IPS DF 6.9 (cell line): ENCODE data around the gene RUNX1.

Experiments used
- DNase-seq: peaks from one replicate; pipeline ENCODE4 v3.0.0-alpha.2; 2013; ENCODE audit warnings: low read depth, low spot score
- H3K27ac ChIP-seq: one replicate; pipeline ENCODE4 v1.5.1; 2013; ENCODE audit warnings: low read length, control low read depth
- H3K27me3 ChIP-seq: 2 replicates; pipeline ENCODE4 v1.6.1; 2013; ENCODE audit warnings: mild to moderate bottlenecking, low read length; ENCODE audit not compliant: control insufficient read depth, insufficient read depth
- H3K36me3 ChIP-seq: 2 replicates; pipeline ENCODE4 v1.6.1; 2013; ENCODE audit warnings: low read length; ENCODE audit not compliant: control insufficient read depth, insufficient read depth
- H3K4me1 ChIP-seq: 2 replicates; pipeline ENCODE4 v1.6.1; 2013; ENCODE audit warnings: low read length; ENCODE audit not compliant: control insufficient read depth, insufficient read depth
- H3K4me3 ChIP-seq: 2 replicates; pipeline ENCODE4 v1.5.1; 2013; ENCODE audit warnings: mild to moderate bottlenecking, low read length
- H3K9me3 ChIP-seq: 2 replicates; pipeline ENCODE4 v1.6.1; 2013; ENCODE audit warnings: low read length, inconsistent platforms; ENCODE audit not compliant: control insufficient read depth, insufficient read depth
- WGBS: extraction: QIAGEN DNeasy Blood & Tissue Kit; methylation state at CpG from one replicate; pipeline ENCODE4 v1.1.7; 2013; ENCODE audit warnings: mixed read lengths, missing lambda C conversion rate; ENCODE audit not compliant: insufficient read length, insufficient coverage; 5-methylcytosine and 5-hydroxymethylcytosine counted together

The RUNX1 gene

DNA sequence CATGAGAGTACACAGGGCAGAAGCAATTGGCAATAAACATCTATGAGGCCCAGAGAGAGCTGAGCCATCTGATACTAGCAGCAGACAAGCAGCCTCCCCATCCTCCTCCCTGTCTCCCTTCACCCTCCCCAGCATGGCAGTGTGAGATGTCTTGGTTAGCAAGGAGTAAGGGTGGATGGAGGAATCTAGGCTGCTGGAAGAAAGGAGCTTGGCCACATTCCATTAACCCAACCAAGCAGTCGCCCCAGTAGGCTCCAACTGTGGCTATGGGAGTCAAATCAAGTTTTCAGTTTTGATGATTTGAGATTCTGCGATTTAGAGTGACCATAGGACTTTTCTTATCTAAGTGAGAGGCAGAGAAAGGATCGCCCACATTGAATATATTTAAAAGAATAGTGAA, 12.9 kb upstream of the RUNX1 start:
- no peak for DNase-seq
- no CpG with 5 or more reads among the region's 3 CpGs for WGBS

DNA sequence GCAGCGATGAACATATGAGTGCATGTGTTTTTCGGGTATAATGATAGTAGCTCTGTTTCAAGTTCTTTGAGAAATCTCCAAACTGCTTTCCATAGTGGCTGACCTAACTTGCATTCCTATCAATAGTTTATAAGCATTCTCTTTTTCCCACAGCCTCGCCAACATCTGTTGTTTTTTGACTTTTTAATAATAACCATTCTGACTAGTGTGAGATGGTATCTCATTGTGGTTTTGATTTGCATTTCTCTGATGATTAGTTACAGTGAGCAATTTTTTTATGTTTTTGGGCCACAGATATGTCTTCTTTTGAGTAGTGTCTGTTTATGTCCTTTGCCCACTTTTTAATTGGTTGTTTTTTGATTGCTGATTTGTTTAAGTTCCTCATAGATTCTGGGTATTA, 10.6 kb upstream of the RUNX1 start:
- Histone ChIP-seq H3K36me3 (no peaks in the 10 kb centered on the region), H3K9me3 (no peaks in the 10 kb centered on the region), H3K4me1 (no peaks in the 10 kb centered on the region), H3K27ac (no peak overlapping the region), H3K4me3 (no peak overlapping the region), H3K27me3 (no peaks in the 10 kb centered on the region)
- no CpG with 5 or more reads among the region's 3 CpGs for WGBS
- no peak for DNase-seq

More for the DNA sequence above, 12.9 kb upstream of the RUNX1 start:
- H3K9me3 ChIP-seq: no peaks in the 10 kb centered on the region
- H3K4me1 ChIP-seq: no peaks in the 10 kb centered on the region
- no peak overlapping the region for H3K4me3 ChIP-seq
- H3K27ac ChIP-seq: no peak overlapping the region
- H3K27me3 ChIP-seq: no peaks in the 10 kb centered on the region
- H3K36me3 ChIP-seq: no peaks in the 10 kb centered on the region

DNA sequence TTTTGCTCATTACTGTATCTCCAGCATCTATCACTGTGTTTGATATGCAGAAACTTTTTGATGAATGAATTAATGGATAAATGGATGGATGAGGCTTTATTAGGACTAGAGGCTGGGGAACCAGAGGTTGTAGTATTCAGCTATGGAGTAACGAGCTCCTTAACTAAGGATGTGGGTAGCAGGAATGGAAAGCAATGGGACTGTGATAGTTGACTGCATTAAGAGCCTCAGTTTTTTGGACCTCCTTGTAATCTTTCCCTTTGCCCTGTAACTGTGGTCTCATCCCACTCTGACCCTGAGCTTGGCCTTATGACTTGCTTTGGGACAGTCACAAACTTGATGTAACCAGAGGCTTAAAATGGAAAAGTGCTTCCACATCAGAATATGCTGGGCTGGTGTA, 9.0 kb upstream of the RUNX1 start:
- no peaks in the 10 kb centered on the region for H3K27me3 ChIP-seq
- no peaks in the 10 kb centered on the region for H3K9me3 ChIP-seq
- no peaks in the 10 kb centered on the region for H3K4me1 ChIP-seq
- H3K36me3 ChIP-seq: no peaks in the 10 kb centered on the region
- no CpG with 5 or more reads among the region's 1 CpG for WGBS
- H3K4me3 ChIP-seq: no peak overlapping the region
- no peak for DNase-seq
- no peak overlapping the region for H3K27ac ChIP-seq

DNA sequence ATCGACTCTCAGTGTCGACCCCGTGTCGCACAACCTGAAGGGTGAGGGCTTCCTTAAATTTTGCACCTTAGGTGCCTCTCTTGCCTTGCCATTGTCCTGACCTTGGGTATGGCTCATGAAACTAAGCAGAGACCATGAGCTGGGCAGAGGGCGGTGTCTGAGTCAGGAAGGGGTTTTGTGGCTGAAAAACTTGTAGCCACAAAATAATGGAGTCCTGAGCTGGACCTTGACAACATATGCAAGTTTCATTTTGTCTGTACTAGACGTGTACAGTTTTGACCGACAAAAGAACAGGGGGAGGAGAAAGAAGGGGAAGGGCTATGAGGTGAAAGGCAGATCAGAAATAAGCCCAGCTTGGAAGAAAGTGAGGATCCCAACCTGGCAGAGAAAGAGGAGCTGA, 8.3 kb upstream of the RUNX1 start:
- no peak overlapping the region for H3K27ac ChIP-seq
- no peaks in the 10 kb centered on the region for H3K36me3 ChIP-seq
- H3K27me3 ChIP-seq: no peaks in the 10 kb centered on the region
- WGBS: no CpG with 5 or more reads among the region's 7 CpGs
- no peak overlapping the region for H3K4me3 ChIP-seq
- no peak for DNase-seq
- no peaks in the 10 kb centered on the region for H3K9me3 ChIP-seq
- H3K4me1 ChIP-seq: no peaks in the 10 kb centered on the region

DNA sequence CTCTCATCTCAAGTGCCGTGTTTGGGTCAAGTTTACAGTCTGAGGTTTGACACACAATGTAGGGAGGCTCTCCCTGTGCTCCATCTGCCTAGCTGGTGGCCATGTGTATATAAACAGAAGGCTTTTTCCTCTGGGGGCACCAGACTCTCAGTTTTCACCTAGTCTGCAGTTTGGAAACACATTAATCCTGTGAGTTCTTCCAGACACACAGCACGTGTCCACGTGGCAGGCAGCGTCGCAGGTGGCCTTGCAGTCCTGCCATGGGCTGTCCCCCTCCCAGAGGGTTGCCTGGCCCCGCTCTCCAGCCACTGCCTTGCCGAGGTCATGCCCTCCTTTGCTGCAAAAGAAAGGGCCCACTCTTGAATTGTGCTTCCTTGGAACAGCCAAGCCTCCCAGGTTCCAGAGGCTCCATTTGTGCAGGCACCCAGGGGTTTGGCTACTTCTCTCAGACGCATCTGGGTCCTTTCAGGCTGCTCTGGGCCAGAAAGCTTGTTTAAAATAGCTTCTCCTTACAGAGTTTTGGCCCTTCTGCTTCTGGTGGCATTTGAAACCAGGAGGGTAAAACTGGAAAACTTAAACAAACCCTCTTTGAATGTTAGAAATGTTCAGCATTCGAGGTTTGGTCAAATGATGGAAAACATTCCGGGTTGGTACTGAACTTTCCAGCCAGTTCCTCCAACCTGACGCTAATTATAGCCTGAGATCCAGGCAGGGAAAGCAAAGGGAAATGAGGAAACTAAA, 4.4 kb upstream of the RUNX1 start:
- no peak overlapping the region for H3K4me3 ChIP-seq
- no peak overlapping the region for H3K27ac ChIP-seq
- no peaks in the 10 kb centered on the region for H3K27me3 ChIP-seq
- no peaks in the 10 kb centered on the region for H3K4me1 ChIP-seq
- H3K9me3 ChIP-seq: no peaks in the 10 kb centered on the region
- no CpG with 5 or more reads among the region's 11 CpGs for WGBS
- H3K36me3 ChIP-seq: no peaks in the 10 kb centered on the region
- no peak for DNase-seq

DNA sequence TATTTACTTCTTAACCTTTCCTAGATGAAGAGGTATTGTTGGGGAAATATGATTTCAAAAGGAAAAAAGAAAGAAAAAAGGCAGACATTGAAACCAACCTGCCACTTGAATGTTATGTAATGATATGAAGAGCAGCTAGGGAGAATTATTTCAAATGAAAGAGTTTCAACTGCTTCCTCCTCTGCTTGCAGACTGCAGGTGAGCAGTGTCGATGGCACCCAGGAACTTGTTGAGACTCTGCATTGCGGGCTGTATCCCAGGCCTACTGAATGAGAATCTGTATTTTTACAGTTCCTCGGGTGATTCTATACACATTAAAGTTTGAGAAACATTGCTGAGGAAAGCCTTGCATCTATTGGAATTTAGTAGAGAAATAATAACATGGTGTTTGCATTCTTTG, 3.7 kb upstream of the RUNX1 start:
- WGBS: no CpG with 5 or more reads among the region's 3 CpGs
- 0 out of 2 replicates have a peak, but pooled peaks cover 2% of the 10 kb centered on the region for H3K4me1 ChIP-seq
- H3K27me3 ChIP-seq: no peaks in the 10 kb centered on the region
- no peak for DNase-seq
- no peak overlapping the region for H3K27ac ChIP-seq
- H3K9me3 ChIP-seq: no peaks in the 10 kb centered on the region
- H3K4me3 ChIP-seq: no peak overlapping the region
- H3K36me3 ChIP-seq: no peaks in the 10 kb centered on the region

DNA sequence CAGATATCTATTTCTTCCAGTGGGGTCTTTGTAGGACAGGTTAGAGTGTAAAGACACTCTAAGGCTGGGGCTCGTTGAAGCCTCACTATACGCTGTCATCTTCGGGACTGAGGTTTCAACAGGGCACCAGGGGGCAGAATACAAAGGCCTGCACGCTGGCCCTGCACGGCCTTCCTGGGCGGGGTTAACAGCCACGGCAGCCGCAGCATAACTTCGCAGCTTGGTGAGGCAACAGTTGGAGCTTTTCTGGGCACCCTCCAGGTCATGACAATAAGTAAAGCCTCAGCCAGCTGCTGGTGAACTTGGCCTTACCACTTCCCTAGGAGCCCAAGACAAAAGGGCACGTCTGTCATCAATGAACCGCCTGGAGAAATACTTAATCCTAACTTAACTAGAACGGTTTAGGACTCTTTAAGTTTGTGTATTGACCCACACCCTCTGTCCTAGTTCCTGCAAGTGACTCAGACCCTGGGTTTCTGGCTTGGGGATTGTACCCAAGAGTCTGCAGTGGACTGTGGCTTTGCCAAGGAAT, 2.3 kb upstream of the RUNX1 start:
- 0 out of 2 replicates have a peak, but pooled peaks cover 2% of the 10 kb centered on the region for H3K4me1 ChIP-seq
- DNase-seq: peak; percentile 52
- H3K27ac ChIP-seq: no peak overlapping the region
- no CpG with 5 or more reads among the region's 12 CpGs for WGBS
- no peaks in the 10 kb centered on the region for H3K9me3 ChIP-seq
- H3K4me3 ChIP-seq: no peak overlapping the region
- H3K36me3 ChIP-seq: no peaks in the 10 kb centered on the region
- no peaks in the 10 kb centered on the region for H3K27me3 ChIP-seq

DNA sequence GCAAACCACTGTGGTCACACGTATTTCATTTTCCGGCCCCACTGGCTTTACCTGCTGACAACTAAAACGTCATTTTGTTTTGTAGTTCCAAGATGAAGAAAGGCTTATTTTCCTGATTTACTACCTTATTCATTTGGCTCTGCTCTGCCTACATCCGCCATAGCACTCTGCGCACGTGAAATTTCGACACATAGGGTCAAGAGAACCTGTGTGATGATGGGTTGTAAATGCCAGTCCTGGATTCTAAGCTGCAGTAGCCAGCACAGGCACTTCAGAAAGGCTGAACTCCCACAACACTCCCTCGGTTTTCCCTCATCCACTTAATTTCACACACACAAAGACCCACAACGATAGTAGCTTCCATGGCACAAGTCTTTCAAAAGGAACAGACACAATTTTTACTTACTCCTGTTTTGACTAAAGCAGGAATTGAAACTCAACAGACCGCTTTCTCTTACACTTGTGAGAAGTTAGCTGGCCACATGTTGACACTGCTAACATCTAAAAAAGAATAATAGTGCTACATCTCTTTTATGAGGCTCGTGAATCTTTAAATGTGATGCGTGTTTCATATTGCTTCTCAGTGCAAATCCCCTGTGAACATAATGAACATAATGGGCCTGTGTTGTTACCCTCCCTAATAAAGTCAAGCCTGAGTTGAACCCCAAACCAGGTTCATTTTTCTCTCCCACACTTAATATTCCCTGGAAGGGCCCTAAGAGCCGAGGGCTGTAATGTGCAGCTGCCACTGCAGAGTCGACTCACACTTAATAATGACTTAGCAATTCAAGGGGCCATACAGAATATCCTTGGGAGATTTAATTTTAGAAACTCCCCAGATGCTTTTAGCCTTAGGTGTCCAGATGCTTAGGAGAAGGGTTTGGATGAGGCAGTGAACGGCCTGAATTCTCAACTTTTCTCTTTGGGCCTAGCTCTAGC, 1.5 kb upstream of the RUNX1 start:
- no peaks in the 10 kb centered on the region for H3K9me3 ChIP-seq
- no peak overlapping the region for H3K4me3 ChIP-seq
- no peaks in the 10 kb centered on the region for H3K36me3 ChIP-seq
- H3K4me1 ChIP-seq: 0 out of 2 replicates have a peak, but pooled peaks cover 2% of the 10 kb centered on the region
- H3K27ac ChIP-seq: no peak overlapping the region
- DNase-seq: no peak
- H3K27me3 ChIP-seq: no peaks in the 10 kb centered on the region
- no CpG with 5 or more reads among the region's 15 CpGs for WGBS

DNA sequence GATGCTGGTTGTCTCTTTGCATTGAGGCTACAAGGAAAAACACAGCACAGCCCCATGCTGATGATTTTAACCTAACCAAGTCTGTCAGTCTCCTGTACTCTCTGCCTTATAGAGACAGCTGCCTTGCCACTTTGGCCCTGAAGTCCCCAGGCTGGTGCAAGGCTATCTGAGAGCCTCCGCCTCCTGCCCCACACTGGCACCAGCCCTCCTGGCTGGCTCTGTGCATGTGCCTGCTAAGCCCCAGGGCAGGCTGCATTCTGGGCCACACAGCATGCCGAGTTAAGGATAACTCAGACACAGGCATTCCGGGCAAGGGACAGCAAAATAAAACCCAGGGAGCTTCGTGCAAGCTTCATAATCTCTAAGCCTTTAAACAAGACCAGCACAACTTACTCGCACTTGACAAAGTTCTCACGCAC, 910 bp downstream of the RUNX1 start:
- no peak overlapping the region for H3K4me3 ChIP-seq
- no CpG with 5 or more reads among the region's 6 CpGs for WGBS
- no peak overlapping the region for H3K27ac ChIP-seq
- no peaks in the 10 kb centered on the region for H3K27me3 ChIP-seq
- H3K36me3 ChIP-seq: no peaks in the 10 kb centered on the region
- no peaks in the 10 kb centered on the region for H3K9me3 ChIP-seq
- DNase-seq: no peak
- H3K4me1 ChIP-seq: 0 out of 2 replicates have a peak, but pooled peaks cover 2% of the 10 kb centered on the region

DNA sequence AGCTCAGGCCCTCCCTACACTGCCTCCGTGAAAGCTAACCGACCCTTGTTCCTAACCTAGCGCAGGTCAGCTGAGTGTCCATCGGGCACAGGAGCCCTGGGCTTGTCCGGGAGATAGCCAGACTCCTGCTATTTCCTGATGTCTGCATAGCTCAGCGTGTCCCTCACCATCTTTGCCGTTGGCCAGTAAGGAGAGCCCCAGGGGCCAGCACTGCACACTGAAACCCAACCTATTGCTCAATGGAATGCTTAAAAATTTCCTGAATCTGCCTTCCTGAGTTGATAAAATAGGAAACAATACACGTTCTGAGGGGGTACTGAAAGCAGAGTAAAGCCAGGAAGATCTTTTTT, 2.2 kb downstream of the RUNX1 start:
- H3K27me3 ChIP-seq: no peaks in the 10 kb centered on the region
- no CpG with 5 or more reads among the region's 8 CpGs for WGBS
- 0 out of 2 replicates have a peak, but pooled peaks cover 2% of the 10 kb centered on the region for H3K4me1 ChIP-seq
- no peaks in the 10 kb centered on the region for H3K36me3 ChIP-seq
- H3K27ac ChIP-seq: no peak overlapping the region
- H3K4me3 ChIP-seq: no peak overlapping the region
- no peaks in the 10 kb centered on the region for H3K9me3 ChIP-seq
- DNase-seq: no peak
